Kidney (tissue), 14 donors: ENCODE results near the gene PPP1R2C. TPM values are rescaled to one million over a fixed set of nuclear protein-coding genes. Genes with fewer than 3 reads are reported as not detected.

ENCODE experiments used
- DNase-seq, 5 donors: peaks; one replicate each; pipeline ENCODE4 v3.0.0-alpha.2; 2013 to 2020
- FAIRE-seq: peaks from 2 replicates; lab custom pipeline; 2012; peaks lifted over from hg19 to GRCh38; lab: Jason Lieb, UNC
- H3K27ac ChIP-seq, 2 donors: one replicate each; pipeline ENCODE4 v1.7.0; 2013; ENCODE audit warnings: low read depth in 2 of 2, low read length in 2 of 2, inconsistent platforms in 1 of 2
- H3K27me3 ChIP-seq: one replicate; pipeline ENCODE4 v1.7.1; 2013; ENCODE audit warnings: low read length, inconsistent platforms; ENCODE audit not compliant: control insufficient read depth, insufficient read depth
- H3K36me3 ChIP-seq, 3 donors: one replicate each; pipeline versions ENCODE4 v1.7.0 to v1.7.1; 2013; ENCODE audit warnings: low read length in 3 of 3, control low read depth in 1 of 3, inconsistent platforms in 1 of 3; ENCODE audit not compliant: insufficient read depth in 3 of 3, control insufficient read depth in 2 of 3
- H3K4me1 ChIP-seq, 3 donors: one replicate each; pipeline versions ENCODE4 v1.7.0 to v1.7.1; 2013; ENCODE audit warnings: low read length in 3 of 3, inconsistent platforms in 1 of 3, low read depth in 1 of 3; ENCODE audit not compliant: control insufficient read depth in 2 of 3, insufficient read depth in 2 of 3
- H3K4me3 ChIP-seq, 3 donors: one replicate each; pipeline versions ENCODE4 v1.7.0 to v1.8.1; 2013; ENCODE audit warnings: low read length in 3 of 3, control low read depth in 1 of 3, inconsistent platforms in 1 of 3
- H3K9ac ChIP-seq, 3 donors: one replicate each; pipeline versions ENCODE4 v1.7.0 to v1.7.1; 2013; ENCODE audit warnings: low read length in 3 of 3, control low read depth in 1 of 3, inconsistent platforms in 1 of 3
- H3K9me3 ChIP-seq, 3 donors: one replicate each; pipeline versions ENCODE4 v1.7.0 to v1.7.1; 2013; ENCODE audit warnings: low read length in 3 of 3, control low read depth in 1 of 3, inconsistent platforms in 1 of 3; ENCODE audit not compliant: control insufficient read depth in 2 of 3, insufficient read depth in 1 of 3
- CTCF ChIP-seq: IDR thresholded peaks from 3 replicates; pipeline ENCODE4 v1.5.1; 2012; ENCODE audit warnings: mild to moderate bottlenecking, moderate library complexity, borderline replicate concordance; ENCODE audit not compliant: insufficient read depth; ENCODE audit errors: extremely low read depth
- intact Hi-C: fragments of 100-400 bp; cut with DNase I; formaldehyde crosslinking; loops from one replicate; pipeline ENCODE4 v1.11.1; 2022
- polyA plus RNA-seq: library from polyadenylated mRNA; stranded (reverse); fragments of 350-450 nt; fragmentation: Illumina TruSeq; extraction: RNeasy Lipid Tissue Mini Kit (QIAGEN cat#74804); gene quantifications from one replicate; pipeline ENCODE4 v1.2.3, GENCODE V29; 2014; ENCODE audit warnings: low read depth, low replicate concordance; ENCODE audit not compliant: insufficient read depth
- total RNA-seq: library from RNA; stranded (reverse); fragmentation: NEBNext Ultra II Directional; extraction: Animal tissue kit (Norgen Biotek cat#: 25700); gene quantifications from one replicate; pipeline ENCODE4 v1.2.1, GENCODE V29; 2021
- donor health status: control.
- donor health status: control.
- donor health status: control.
- donor health status: control.
- donor health status: control.
- donor health status: DM: yes; HTN: yes; CAD: no.
- donor health status: Normal renal cell carcinoma (clear cell type).

The PPP1R2C gene
- total and polyA plus RNA-seq, 2 donors from 2014 or later: not detected

GRCh38 chrX:42735250-42735649 is 42.7 kb downstream of the PPP1R2C start:
- FAIRE-seq (peak; percentile 8), DNase-seq (no peak)
- intact Hi-C loops: no loop called here
- no peak for TF ChIP-seq CTCF
- Histone ChIP-seq H3K4me3 (no peak overlapping the region), H3K27ac (no peak overlapping the region), H3K9ac (no peak overlapping the region), H3K9me3 (no peaks in the 10 kb centered on the region), H3K36me3 (no peaks in the 10 kb centered on the region), H3K27me3 (no peaks in the 10 kb centered on the region), H3K4me1 (no peaks in the 10 kb centered on the region)

DNA sequence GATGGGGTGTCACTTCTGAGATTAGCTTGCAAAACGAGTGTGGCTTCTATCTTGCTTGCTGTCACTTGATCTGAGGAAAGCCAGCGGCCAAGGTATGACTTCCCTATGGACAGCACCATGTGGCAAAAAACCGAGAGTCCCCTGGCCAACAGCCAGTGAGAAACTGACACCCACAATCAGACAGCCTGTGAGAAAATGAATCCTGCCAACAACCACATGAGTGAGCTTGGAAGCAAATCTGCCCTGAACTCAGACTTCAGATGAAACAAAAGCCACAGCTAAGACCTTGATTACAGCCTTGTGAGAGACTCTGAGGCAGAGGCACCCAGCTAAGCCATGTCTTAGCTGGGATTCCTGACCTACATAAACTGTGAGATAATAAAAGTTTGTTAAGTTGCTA is 45.5 kb downstream of the PPP1R2C start:
- FAIRE-seq: no peak
- no peak for DNase-seq
- Histone ChIP-seq H3K36me3 (no peaks in the 10 kb centered on the region), H3K27ac (no peak overlapping the region), H3K27me3 (no peaks in the 10 kb centered on the region), H3K4me1 (no peaks in the 10 kb centered on the region), H3K4me3 (no peak overlapping the region), H3K9me3 (no peaks in the 10 kb centered on the region), H3K9ac (no peak overlapping the region)
- TF ChIP-seq CTCF: no peak
- intact Hi-C loops: no loop called here
